Left renal pelvis (tissue), 4 donors: Measurements from ENCODE around the gene LRPAP1. TPM values are rescaled to one million over a fixed set of nuclear protein-coding genes. Genes with fewer than 3 reads are reported as not detected.

Experiments
- DNase-seq, 4 donors: peaks; one replicate each; pipeline ENCODE4 v3.0.0-alpha.2; 2013; ENCODE audit warnings: low read depth in 4 of 4, low spot score in 3 of 4
- polyA plus RNA-seq, 4 donors: library from polyadenylated mRNA; unstranded; fragments of 120-200 nt; gene quantifications; one replicate each; pipeline ENCODE4 v1.2.1, GENCODE V29; 2013; ENCODE audit not compliant: insufficient read length in 4 of 4

The LRPAP1 gene
- polyA plus RNA-seq, 4 donors: 113 to 264 (median 178) TPM

DNA sequence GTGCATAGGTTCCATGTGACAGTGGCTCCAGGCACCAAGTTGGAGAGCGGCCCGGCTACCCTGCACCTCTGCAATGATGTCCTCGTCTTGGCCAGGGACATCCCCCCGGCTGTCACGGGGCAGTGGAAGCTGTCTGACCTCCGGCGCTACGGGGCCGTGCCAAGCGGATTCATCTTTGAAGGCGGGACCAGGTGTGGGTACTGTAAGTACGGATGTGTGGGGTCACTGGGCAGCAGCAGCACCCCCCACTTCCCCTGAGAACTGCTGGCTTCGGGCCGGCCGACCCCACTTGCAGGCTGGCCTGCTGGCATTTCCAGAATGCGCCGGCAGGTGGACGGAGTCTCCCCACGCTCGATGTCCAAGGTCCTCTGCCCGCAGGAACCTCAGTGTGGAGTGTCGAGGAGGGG, 55.9 kb downstream of the LRPAP1 start:
- no peak for DNase-seq

DNA sequence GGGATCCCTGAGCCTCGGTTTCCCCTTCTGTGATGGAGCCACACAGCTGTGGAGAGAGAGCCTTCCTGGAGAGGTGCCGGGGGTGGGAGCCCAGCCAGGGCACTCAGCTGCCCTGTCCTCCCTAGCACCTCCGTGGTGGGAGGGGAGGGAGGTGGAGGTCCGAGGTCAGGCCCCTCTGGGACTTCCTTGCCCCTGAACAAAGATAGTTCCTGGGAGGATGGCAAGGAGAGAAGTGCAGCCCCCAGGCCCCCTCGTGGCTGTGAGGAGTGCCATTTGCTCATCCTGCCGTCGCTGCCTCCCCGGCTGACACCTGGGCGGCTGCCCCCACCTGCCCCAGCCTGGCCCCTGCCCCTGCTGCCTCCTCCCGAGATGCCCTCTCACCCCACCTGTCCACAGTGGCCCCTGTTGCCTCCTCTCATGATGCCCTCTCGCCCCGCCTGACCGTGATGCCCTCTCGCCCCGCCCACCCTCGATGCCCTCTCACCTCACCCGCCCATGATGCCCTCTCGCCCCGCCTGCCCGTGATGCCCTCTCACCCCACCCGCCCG, 56.4 kb downstream of the LRPAP1 start:
- no peak for DNase-seq

DNA sequence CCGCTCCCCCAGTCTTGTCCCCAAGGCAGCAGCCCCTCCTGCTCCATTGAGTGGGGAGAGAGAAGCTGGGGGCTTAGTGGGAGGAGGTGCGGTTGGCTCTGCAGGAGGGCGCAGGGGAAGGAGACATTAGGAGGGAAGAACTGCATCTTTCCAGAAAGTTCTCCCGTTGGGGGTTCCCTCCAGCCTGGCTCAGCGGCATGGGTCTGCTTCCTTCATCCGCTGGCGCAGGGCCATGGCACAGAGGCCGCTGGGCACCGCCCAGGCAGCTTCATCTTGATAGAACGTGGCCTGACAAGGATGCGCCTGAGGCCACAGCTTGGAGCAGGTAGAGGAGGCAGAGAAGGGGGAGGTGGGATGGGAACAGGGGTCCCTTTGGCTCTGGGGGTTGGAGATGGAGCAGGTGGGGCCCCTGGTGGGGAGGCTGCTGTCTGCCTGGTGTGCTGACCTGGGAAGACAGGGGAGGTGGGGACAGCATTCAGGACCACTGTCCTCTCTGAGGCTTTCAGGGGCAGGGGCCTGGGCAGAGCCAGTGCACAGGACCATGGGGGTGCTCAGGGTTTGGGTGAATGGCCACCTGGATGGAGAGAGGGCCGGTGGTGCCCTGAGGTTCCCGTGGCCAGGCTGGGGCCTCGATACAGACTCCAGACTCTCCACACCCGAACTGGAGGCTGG, 57.0 kb downstream of the LRPAP1 start:
- DNase-seq: no peak

DNA sequence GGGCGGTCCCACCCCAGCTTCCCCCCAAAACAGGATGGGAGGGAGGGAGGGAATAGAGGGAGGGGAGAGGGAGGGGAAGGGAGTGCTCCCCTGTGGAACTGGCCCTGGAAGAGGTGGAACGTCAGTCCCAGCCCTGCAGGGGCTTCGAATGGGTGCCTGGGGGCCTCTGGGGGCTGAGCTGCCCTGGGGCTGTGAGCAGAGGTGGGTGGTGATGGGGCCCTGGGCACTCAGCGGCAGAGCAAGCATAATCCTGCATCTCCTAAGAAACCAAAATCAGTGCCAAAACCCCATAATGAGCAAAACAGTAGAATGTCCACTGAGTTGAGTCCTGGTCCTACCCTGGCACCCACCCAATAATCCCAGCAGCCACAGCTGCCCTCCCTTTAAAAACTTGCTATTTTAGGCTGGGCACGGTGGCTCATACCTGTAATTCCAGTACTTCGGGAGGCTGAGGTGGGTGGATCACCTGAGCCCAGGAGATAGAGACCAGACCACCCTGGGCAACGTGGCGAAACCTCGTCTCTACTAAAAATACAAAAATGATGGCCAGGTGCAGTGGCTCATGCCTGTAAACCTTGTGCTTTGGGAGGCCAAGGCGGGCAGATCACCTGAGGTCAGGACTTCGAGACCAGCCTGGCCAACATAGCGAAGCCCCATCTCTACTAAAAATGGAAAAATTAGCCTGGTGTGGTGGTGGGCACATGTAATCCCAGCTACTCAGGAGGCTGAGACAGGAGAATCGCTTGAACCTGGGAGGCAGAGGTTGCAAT, 58.0 kb downstream of the LRPAP1 start:
- no peak for DNase-seq

DNA sequence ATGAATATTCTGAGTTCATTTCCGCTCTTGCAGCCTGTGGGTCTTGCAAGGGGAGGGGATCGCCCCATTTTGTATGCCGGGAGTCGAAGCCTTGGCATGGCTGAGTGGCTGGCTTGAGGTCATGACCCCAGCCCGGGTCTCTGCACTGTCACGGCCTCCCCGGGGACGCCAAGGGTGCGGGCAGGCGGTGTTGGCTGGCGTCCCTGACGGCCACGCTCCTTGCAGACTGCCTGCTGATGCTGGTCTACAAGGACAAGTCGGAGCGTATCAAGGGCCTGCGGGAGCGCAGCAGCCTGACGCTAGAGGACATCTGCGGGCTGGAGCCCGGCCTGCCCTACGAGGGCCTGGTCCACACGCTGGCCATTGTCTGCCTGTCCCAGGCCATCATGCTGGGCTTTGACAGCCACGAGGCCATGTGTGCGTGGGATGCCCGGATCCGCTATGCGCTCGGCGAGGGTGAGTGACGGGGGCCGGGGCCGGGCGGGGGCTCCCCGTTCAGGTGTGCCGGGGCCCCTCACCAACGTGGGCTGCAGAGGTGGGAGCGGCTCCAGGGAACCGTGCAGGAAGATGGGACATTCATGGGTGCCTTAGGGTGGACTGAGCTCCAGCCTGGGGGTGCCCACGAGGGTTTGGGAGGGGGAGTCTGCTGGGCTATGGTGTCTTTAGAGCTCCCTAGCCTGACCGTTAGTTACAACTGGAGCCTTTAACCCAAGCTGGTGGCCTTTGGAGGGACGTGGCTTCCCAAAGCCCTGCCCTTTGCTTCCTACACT, 58.9 kb downstream of the LRPAP1 start:
- DNase-seq: no peak

DNA sequence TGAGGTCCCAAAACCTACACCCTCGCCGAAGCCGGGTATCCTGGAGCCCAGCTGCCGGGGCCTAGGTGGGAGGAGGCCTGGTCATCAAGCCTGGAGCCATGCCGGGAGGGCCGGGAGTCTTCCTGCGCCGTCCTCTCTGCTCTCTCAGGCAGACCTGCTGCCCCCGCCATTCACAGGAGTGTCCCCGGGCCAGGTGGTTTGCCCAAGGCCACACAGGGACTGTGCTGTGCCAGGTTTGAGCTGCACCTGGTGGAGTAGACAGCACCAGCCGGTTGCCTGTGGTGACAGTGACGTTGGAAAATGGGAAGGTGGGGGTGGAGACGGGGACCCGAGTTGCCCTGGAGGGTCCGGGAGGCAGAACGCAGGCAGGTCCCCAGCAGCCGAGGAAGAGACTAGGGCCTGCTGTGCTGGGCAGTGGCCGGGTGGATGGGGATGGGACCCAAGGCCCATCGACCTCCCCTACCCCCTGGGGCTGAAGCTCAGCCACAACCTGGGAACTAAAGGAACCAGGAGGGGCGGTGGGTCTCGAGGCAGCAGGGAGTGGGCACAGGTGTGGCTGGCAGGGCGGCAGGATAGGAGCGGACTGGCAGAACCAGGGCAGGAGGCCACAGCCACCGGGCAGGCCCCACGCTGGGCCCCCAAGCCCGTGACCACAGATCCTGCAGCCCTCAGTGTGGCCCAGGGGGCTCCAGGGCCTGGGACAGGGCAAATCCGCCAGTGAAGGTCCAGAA, 59.6 kb downstream of the LRPAP1 start:
- no peak for DNase-seq

DNA sequence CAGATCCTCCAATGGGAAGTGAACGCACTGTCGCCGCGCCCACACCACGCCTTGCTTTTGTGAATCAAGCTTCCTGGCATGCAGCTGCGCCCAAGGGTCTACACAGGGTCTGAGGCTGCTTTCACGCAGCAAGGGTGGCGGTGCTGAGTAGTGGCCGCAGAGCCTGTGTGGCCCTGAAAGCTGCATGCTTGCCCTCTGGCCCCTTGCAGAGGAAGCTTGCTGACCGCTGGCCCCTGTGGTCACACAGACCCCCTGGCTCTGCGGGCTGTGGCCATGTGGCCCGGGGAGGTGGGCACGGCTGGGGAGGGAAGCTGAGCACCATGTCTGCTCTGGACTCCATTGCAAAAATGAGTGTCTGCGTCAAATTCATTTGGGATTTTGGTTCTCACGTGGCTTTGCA, 60.3 kb downstream of the LRPAP1 start:
- no peak for DNase-seq

DNA sequence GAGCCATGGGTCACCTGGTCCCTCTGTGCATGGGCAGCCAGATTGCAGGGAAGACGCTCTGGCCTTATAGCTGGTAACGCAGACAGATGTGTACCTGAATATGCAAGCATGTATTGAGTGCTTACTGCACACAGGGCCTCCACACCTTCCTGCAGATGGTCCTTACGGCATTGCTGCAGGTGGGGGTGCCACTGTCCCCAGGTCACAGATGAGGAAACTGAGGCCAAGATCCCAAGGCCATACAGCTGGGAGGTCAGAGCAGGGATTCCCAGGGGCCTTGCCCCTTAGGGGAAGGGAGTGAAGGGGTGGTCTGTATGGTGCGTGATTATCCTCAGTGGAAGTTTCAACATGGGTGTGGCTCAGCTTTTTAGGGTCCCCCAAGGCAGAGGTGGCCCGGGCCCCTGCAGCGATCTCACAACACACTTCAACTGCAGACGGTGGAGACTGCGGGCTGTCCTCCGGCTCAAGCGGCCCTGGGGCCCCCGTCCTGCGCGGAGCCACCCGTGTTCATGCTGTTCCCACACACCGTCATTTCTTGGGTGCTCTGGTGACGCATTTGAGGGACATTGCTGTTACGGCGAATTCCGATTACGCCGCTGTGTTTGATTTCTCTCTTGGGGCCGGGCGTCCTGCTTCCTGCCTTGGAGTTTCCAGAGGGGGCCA, 61.0 kb downstream of the LRPAP1 start:
- no peak for DNase-seq

DNA sequence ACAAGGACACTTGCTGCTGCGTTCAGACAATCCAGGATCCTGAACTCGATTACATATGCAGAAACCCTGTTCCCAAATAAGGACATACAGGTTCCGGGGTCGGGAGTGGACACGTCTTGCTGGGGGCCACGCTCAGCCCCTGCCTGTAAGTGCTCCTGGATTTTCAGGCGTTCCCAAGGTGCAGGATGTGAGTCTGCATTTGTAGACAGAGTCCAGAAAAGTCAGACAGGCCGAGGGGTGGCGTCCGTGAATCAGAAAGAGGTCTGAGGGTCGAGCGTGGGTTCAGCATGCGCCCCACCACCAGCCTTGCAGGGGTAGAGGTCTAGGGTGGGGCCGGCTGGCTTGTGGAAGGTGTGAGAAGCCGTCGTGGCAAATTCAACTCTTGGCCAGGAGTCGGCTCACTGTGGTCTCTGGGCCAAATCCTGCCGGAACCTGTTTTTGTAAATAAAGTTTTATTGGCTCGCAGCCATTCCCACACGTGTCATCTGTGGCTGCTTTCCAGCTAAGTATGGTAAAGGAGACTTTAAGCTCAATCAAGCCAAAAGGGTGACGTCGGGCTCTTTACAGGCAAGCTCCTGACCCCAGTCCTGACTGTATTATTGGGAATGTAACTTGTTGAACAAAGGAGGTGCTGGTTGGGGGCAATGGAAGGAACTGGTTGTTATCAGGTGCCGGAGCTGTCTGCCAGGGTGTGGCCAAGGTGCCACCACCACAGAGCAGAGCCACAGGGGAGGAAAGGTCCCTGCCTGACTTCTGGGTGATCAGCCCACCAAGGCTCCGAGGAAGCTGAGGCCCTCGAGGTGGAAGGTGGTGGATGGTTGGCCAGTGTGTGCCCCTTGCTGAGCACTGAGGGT, 61.8 kb downstream of the LRPAP1 start:
- no peak for DNase-seq

DNA sequence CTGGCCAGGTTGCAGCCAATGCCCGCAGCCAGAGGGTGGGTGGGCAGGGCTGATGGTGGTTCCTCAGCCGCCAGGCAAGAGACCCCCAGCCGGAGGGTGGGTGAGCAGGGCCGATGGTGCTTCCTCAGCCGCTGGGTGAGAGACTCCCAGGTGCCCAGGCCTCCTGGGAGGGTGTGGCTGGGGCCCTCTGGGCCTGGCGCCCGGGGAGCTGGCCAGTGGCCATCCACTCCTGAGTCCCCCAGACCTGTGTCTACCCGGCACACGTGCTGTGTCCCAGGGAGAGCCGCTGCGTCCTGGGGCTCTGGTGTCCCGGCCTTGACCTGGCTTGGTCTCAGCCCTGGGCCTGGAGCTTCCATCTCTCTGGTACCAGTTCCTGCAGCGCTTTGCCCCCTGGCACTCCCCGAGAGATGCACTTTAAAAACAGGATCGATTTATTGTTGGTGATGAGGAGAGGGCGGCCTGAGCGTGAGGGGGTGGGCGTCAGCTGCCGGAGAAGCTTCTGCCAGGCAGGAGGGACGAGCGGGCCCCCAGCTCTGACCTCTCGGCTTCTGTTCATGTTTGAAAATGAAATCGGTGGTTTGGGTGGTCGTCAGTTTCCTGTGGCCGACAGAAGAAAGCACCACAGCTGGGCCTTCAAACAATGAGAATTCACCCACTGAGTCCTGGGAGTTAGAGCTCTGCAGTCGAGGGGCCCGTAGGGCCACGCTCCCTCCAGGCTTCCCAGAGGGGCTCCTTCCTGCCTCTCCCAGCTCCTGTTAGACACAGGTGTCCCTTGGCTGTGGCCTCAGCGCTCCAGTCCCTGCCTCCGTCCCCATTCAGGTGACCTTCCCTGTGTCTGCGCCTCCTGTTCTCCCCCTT, 62.6 kb downstream of the LRPAP1 start:
- DNase-seq: no peak

DNA sequence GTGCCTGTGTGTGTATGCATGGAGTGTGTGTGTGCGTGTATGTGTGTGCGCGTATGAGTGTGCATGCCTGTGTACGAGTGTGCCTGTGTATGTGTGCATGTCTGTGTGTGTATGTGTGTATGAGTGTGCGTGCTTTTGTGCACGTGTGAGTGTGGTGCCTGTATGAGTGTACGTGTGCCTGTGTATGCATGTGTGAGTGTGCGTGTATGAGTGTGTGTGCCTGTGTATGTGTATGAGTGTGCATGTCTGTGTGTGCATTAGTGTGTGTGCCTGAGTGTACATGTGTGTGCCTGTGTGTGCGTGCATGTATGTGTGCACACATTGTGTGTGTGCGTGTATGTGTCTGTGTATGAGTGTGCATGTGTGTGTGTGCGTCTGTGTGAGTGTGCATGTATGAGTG, 63.4 kb downstream of the LRPAP1 start:
- DNase-seq: no peak

DNA sequence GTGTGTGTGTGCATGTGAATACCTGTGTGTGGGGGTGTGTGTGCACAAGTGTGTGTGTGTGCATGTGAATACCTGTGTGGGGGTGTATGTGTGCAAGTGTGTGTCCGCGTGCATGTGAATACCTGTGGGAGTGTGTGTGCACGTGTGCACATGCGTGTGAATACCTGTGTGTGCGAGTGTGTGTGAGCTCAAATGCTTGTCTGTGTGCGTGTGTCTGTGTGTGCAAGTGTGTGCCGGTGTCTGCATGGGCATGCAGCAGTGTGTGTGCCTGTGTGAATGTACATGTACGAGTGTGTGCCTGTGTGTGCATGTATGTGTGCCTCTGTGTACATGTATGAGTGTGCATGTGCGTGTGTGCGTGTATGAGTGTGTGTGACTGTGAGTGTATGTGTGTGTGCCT, 64.1 kb downstream of the LRPAP1 start:
- DNase-seq: no peak

DNA sequence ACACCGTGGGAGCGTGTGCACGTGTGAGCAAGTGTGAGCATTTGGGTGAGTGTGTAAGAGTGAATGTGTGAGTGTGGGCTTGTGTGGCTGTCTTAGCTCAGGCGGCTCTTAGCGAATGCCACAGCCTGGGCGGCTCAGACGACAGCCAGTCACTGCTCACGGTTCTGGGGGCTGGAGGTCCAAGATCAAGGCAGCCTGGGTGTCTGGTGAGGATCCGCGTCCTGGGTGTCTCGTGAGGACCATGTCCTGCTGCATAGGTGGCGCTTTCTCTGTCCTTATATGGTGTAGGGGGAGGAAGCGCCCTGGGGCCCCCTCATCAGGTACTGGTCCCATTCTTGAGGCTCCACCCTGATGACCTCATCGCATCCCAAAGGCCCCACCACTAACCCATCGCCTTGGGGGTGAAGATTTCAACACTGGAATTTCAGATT, 64.6 kb downstream of the LRPAP1 start:
- no peak for DNase-seq

DNA sequence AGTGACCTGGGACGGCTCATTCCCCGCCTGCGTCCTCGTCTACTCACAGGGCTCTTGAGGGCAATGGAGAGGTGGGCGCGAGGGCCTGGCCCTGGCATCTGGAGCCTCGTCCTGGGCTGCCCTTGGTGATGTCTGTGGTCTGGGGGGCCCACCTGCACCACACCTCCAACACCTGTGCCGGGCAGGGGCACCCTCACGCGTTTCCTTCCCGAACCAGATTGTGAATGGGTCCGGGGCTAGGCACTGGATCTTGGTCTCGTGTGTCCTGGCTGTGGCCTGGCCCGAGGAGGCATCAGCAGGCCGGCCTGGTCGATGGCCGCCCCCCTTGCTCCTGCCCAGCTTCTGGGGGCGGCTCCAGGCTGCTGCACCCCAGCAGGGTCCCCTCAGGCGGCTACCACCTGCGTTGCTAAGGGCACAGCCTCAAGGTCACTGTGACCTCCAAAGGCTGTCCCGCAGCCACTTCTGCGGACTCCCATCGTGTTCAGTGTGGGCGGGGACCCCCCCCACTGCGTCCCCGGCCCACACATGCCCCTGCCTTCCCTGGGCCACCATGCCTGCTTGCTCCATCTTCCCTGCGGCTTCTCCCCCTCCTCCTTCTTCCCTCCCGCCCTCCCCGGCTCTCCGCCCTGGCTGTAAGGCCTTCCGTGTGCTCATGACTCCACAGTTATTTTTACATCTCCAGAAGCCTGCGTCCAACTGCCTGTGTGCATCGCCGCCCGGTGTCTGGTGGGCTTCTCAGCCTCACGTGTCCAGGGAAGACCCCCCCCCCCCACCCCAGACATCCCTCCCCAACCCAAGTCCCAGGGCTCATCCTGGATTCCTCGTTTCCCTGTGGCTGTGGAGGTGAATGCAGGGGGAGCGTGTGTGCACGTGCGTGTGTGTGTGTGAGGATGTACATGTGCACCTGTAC, 65.3 kb downstream of the LRPAP1 start:
- DNase-seq: no peak

DNA sequence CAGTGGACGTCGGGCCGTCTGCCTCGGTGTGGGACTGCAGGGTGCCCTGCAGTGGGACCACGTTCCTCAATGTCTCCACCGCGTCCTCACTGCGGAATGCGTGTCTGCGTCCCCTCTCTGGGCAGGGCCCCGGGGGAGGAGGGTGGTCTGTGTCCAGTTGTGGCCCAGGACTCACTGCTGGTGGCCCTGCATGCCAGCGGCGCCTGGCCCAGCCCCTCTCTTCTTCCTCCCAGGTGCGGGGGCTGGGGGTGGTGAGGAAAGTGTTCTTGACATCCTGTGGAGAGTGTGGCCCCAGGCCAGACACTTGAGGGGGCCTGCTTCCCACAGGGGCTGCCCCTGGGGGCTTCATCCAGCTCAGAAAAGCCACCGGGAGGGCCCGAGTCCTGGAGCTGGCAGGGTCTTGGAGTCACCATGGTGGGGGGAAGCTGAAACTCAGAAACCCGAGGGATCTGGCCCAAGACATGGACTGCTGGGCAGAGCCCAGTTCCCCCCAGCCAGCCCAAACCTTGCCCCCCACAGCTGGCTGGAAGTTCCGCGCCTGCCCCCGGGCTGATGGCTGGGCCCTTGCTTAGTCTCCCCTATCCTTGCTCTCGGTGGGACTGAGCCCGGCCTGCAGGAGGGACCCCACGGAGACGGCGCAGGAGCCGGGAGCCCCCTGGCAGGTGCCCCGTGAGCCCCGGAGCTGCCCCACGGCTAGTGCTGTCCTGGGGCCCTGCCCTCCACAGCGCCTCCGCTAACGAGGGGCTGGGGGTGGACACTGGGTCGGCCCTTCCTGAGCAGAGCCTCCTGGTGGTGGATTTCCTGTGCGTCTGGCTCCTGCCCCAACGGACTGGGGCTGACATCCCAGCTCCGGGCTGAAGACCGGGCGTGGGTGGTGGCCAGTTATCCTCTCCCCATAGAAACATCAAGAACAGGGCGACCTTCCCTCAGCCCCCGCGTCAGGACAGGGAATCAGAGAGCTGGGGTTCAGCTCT, 66.2 kb downstream of the LRPAP1 start:
- no peak for DNase-seq
